ENCODE measurements around the gene PLN.

- TF ChIP-seq ZBED1 (IDR thresholded peaks at IDR 0.05; ENCODE audit: borderline replicate concordance) (no peak), ATF2 (IDR thresholded peaks at IDR 0.05; ENCODE audit: low read length) (no peak), CTCF (IDR thresholded peaks at IDR 0.05 in 2 of 3, conservative IDR thresholded peaks at IDR 0.05 in 1 of 3; ENCODE audit: control insufficient read depth in 2 of 3, extremely low read depth in 1 of 3, insufficient read depth in 1 of 3, low read depth in 3 of 3, low read length in 3 of 3) (no peak), RCOR1 (conservative IDR thresholded peaks at IDR 0.05; ENCODE audit: low read depth, low read length) (no peak), POLR2A (IDR thresholded peaks at IDR 0.05; ENCODE audit: low read depth, low read length) (no peak)
These were observed 11.6 kb upstream of the PLN start for GRCh38 chr6:118536478-118536877.

Measured in GM12878 (cell line).